ENCODE data around the gene PLEKHN1.

PLEKHN1 gene

GRCh38 chr1:930633-931138 is 35.6 kb upstream of the PLEKHN1 start:
- no peak for DNase-seq

GRCh38 chr1:931380-932172 is 34.7 kb upstream of the PLEKHN1 start:
- DNase-seq, result no peak

GRCh38 chr1:932173-932510 is 34.1 kb upstream of the PLEKHN1 start:
- DNase-seq, result no peak

GRCh38 chr1:932776-933602 is 33.3 kb upstream of the PLEKHN1 start:
- DNase-seq, result no peak

GRCh38 chr1:933603-933940 is 32.7 kb upstream of the PLEKHN1 start:
- no peak for DNase-seq

GRCh38 chr1:934991-935750 is 31.1 kb upstream of the PLEKHN1 start:
- no peak for DNase-seq

- no peak for DNase-seq
Observed at GRCh38 chr1:935751-936231, 30.5 kb upstream of the PLEKHN1 start.

- DNase-seq, result no peak
Observed at GRCh38 chr1:936348-937264, 29.7 kb upstream of the PLEKHN1 start.

- no peak for DNase-seq
Observed at GRCh38 chr1:937521-937920, 28.8 kb upstream of the PLEKHN1 start.

GRCh38 chr1:938088-938683 is 28.1 kb upstream of the PLEKHN1 start:
- no peak for DNase-seq

GRCh38 chr1:938711-939489 is 27.4 kb upstream of the PLEKHN1 start:
- DNase-seq, result no peak

- DNase-seq, result no peak
Observed at GRCh38 chr1:939511-940106, 26.7 kb upstream of the PLEKHN1 start.

GRCh38 chr1:940107-941014 is 25.9 kb upstream of the PLEKHN1 start:
- no peak for DNase-seq

GRCh38 chr1:941015-941587 is 25.2 kb upstream of the PLEKHN1 start:
- no peak for DNase-seq

- no peak for DNase-seq
Observed at GRCh38 chr1:941588-942383, 24.5 kb upstream of the PLEKHN1 start.

GRCh38 chr1:942411-942821 is 23.9 kb upstream of the PLEKHN1 start:
- DNase-seq, result no peak

- DNase-seq, result no peak
Observed at GRCh38 chr1:942864-943533, 23.3 kb upstream of the PLEKHN1 start.
